Measurements from ENCODE around the gene CA10.

Gene CA10

DNA sequence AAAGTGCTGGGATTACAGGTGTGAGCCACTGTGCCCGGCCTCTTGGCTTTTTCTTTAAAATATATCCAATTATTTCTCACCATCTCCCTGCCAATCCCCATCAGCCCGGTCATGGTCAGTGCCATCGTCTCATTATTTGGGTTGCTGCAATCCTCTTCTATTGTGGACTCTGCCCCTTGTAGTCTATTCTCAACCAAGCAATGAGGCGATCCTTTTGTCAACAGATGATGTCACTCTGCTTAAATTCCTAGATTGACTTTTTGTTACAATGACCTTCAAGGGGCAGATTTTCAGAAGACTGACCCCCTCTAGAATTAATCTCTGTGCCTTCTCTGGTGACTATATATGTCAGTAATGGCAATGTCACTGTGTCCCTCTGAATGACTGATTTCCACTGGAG lies 513.5 kb downstream of the CA10 start:
- TF ChIP-seq, protein P1, sequence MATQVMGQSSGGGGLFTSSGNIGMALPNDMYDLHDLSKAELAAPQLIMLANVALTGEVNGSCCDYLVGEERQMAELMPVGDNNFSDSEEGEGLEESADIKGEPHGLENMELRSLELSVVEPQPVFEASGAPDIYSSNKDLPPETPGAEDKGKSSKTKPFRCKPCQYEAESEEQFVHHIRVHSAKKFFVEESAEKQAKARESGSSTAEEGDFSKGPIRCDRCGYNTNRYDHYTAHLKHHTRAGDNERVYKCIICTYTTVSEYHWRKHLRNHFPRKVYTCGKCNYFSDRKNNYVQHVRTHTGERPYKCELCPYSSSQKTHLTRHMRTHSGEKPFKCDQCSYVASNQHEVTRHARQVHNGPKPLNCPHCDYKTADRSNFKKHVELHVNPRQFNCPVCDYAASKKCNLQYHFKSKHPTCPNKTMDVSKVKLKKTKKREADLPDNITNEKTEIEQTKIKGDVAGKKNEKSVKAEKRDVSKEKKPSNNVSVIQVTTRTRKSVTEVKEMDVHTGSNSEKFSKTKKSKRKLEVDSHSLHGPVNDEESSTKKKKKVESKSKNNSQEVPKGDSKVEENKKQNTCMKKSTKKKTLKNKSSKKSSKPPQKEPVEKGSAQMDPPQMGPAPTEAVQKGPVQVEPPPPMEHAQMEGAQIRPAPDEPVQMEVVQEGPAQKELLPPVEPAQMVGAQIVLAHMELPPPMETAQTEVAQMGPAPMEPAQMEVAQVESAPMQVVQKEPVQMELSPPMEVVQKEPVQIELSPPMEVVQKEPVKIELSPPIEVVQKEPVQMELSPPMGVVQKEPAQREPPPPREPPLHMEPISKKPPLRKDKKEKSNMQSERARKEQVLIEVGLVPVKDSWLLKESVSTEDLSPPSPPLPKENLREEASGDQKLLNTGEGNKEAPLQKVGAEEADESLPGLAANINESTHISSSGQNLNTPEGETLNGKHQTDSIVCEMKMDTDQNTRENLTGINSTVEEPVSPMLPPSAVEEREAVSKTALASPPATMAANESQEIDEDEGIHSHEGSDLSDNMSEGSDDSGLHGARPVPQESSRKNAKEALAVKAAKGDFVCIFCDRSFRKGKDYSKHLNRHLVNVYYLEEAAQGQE (IDR thresholded peaks at IDR 0.05; ENCODE audit: insufficient read depth in 1 of 2, low read depth in 2 of 2, low read length in 2 of 2): no peak
- TF ChIP-seq POLR2AphosphoS5 (IDR thresholded peaks at IDR 0.05; ENCODE audit: low read depth, low read length): no peak
- TF ChIP-seq SIN3A (IDR thresholded peaks at IDR 0.05; ENCODE audit: borderline replicate concordance, insufficient read depth, low read length): no peak
- no peak for TF ChIP-seq FOXP2 (optimal IDR thresholded peaks at IDR 0.05; ENCODE audit: borderline replicate concordance, extremely low read depth, extremely low read length, insufficient read depth)
- no peak for TF ChIP-seq TAF1 (IDR thresholded peaks at IDR 0.05; ENCODE audit: borderline replicate concordance, insufficient read depth, low read length)

DNA sequence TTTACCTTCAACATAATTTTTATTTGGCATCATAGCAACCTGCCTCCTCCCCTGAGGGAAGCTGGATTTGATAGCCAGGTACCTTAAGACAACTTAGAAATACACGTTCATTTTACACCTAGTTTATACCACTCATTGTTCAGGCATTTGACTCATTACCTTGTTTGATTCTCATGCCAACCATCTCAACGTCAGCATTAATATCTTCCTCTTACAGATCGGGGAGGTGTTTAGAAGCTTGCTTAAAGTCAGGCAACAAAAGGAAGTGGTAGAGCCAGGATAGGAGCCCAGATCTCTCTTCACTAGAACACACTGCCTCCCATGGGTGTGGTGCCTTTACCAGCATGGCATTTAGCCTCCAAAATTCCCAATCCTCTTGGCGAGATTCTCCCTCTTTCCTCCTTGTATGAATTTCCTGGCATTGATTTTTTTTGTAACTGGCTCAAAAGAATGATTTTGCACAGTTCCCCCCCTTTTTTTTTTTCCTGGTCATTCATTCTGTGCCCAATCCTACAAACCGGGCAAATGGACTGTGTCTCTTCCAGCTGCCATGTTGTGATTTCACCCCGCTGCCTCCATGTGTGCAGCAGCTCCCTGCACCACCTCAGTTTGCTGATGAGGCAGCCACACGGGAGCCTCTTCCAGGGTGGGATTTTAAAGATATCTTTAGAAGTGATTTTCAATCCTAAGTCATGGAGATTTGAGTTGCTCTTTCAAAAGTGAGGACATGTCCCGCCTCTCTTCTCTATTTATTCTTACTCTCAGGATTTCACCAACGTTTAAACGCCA lies 514.6 kb downstream of the CA10 start:
- TF ChIP-seq FOXP2 (optimal IDR thresholded peaks at IDR 0.05; ENCODE audit: borderline replicate concordance, extremely low read depth, extremely low read length, insufficient read depth) (no peak), TAF1 (IDR thresholded peaks at IDR 0.05; ENCODE audit: borderline replicate concordance, insufficient read depth, low read length) (no peak), POLR2AphosphoS5 (IDR thresholded peaks at IDR 0.05; ENCODE audit: low read depth, low read length) (no peak), SIN3A (IDR thresholded peaks at IDR 0.05; ENCODE audit: borderline replicate concordance, insufficient read depth, low read length) (no peak)
- TF ChIP-seq, protein P1 (IDR thresholded peaks at IDR 0.05; ENCODE audit: insufficient read depth in 1 of 2, low read depth in 2 of 2, low read length in 2 of 2): no peak

DNA sequence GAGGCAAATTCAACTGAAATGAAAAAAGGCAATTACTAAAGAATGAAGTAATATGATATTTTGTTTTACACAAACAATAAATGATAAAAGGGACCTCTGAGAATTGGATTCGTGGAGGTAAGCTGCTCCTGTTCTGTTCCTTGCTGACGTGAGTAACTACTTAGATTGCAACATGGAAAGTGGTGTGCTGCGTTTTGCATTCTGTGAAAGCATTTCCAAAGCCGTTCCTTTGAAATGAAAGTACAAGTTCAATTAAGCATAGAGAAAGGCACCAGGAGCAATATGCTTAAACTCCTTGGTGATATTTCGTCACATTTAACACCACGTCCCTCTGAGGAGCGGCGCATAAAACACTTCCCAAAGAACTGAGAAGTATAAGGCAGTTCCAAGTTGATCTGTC lies 516.5 kb downstream of the CA10 start:
- TF ChIP-seq FOXP2 (optimal IDR thresholded peaks at IDR 0.05; ENCODE audit: borderline replicate concordance, extremely low read depth, extremely low read length, insufficient read depth) (no peak), TAF1 (IDR thresholded peaks at IDR 0.05; ENCODE audit: borderline replicate concordance, insufficient read depth, low read length) (no peak), POLR2AphosphoS5 (IDR thresholded peaks at IDR 0.05; ENCODE audit: low read depth, low read length) (no peak), SIN3A (IDR thresholded peaks at IDR 0.05; ENCODE audit: borderline replicate concordance, insufficient read depth, low read length) (no peak)
- TF ChIP-seq, protein P1 (IDR thresholded peaks at IDR 0.05; ENCODE audit: insufficient read depth in 1 of 2, low read depth in 2 of 2, low read length in 2 of 2): no peak

DNA sequence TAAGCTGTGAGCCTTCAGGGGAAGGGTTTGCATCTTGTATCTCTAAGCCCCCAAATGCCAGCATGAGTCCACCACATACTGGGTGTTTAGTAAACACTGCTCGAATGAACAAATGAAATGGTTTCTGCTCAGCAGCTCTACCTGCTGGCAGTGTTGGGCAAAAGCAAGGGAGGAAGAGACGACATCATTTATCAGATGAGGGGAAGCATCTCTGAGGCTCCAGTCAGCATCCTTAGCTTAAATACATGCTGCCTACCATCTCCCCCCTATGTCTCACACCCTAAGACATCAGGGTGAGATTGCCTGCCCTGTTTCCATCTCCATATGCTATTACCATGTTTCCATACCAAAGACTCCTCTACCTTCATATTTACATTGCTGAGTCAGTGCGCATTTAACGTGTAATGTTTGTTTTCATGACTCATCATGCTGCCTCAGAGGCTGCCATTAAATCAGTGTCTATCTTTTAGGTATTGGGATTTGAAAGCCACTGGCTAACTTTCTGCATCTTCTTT lies 518.3 kb downstream of the CA10 start:
- TF ChIP-seq TAF1 (IDR thresholded peaks at IDR 0.05; ENCODE audit: borderline replicate concordance, insufficient read depth, low read length) (no peak), FOXP2 (optimal IDR thresholded peaks at IDR 0.05; ENCODE audit: borderline replicate concordance, extremely low read depth, extremely low read length, insufficient read depth) (no peak), SIN3A (IDR thresholded peaks at IDR 0.05; ENCODE audit: borderline replicate concordance, insufficient read depth, low read length) (no peak), POLR2AphosphoS5 (IDR thresholded peaks at IDR 0.05; ENCODE audit: low read depth, low read length) (no peak)
- TF ChIP-seq, protein P1 (IDR thresholded peaks at IDR 0.05; ENCODE audit: insufficient read depth in 1 of 2, low read depth in 2 of 2, low read length in 2 of 2): no peak

All from PFSK-1 (cell line).